ENCODE results near the gene ATP10B. TPM values are rescaled to one million over a fixed set of nuclear protein-coding genes. Genes with fewer than 3 reads are reported as not detected.

The ATP10B gene
- total RNA-seq, 6 experiments from 2014 or later = not detected

DNA sequence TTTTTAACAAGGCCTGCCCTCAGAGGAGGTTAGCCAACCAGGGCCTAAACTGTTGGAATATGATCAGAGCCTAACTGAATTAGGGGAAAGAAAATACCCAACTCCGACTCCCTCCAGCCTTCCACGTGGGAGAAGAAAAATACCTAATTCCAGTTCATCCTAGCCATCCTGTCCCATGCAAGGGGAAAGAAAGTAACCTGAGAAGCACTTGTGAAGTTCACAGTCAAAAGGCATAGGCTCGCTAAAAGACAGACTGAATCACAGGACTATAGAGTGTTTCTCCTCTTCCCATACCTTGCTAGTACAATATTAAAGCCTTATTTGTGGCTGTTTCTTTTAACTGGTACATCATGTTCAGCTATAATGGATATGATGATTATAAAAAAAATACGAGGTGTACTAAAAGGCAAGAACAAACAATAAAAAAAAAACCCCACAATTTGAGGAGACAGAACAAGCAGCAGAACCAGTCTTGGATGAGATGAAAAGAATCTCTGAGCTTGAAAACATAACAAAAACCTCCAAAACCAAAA lies 18.0 kb upstream of the ATP10B start:
- Mint-ChIP-seq H3K4me3 (no peak overlapping the region), H3K4me1 (ENCODE audit: low read depth) (no peaks in the 10 kb centered on the region), H3K9me3 (peaks cover 38% of the 10 kb centered on the region), H3K36me3 (ENCODE audit: low read depth) (no peaks in the 10 kb centered on the region), H3K27me3 (ENCODE audit: insufficient read depth) (no peaks in the 10 kb centered on the region), H3K27ac (no peak overlapping the region)
- TF ChIP-seq, protein P1, sequence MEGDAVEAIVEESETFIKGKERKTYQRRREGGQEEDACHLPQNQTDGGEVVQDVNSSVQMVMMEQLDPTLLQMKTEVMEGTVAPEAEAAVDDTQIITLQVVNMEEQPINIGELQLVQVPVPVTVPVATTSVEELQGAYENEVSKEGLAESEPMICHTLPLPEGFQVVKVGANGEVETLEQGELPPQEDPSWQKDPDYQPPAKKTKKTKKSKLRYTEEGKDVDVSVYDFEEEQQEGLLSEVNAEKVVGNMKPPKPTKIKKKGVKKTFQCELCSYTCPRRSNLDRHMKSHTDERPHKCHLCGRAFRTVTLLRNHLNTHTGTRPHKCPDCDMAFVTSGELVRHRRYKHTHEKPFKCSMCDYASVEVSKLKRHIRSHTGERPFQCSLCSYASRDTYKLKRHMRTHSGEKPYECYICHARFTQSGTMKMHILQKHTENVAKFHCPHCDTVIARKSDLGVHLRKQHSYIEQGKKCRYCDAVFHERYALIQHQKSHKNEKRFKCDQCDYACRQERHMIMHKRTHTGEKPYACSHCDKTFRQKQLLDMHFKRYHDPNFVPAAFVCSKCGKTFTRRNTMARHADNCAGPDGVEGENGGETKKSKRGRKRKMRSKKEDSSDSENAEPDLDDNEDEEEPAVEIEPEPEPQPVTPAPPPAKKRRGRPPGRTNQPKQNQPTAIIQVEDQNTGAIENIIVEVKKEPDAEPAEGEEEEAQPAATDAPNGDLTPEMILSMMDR (IDR thresholded peaks at IDR 0.05) = no peak
- DNase-seq = no peak

- Mint-ChIP-seq H3K27ac (no peak overlapping the region), H3K36me3 (ENCODE audit: low read depth) (no peaks in the 10 kb centered on the region), H3K4me3 (no peak overlapping the region), H3K27me3 (ENCODE audit: insufficient read depth) (no peaks in the 10 kb centered on the region), H3K4me1 (ENCODE audit: low read depth) (no peaks in the 10 kb centered on the region), H3K9me3 (peaks cover 49% of the 10 kb centered on the region)
- DNase-seq = no peak
- TF ChIP-seq, protein P1 (IDR thresholded peaks at IDR 0.05) = no peak
These were observed 16.0 kb upstream of the ATP10B start for GRCh38 chr5:160867976-160868375.

DNA sequence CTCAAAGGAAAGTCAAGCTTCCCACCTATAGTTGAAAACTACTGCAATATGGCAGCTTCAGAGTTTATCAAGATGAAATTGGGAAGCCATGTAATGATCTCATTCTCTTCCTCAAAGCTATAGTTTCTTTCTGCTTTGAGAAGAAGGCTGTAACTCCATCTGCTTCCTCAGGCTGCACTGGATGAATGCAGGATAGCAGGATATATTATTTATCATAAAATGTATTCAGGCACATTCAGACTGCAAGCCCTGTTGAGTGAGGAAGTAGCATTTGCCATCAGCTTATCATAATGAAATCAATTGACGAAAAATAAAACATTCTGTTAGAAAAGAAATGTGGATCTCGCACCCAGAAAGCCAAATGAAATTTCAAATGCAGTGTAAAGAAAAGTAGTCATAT lies 560 bp downstream of the ATP10B start:
- TF ChIP-seq, protein P1 (IDR thresholded peaks at IDR 0.05) = no peak
- Mint-ChIP-seq H3K36me3 (ENCODE audit: low read depth) (no peaks in the 10 kb centered on the region), H3K4me3 (no peak overlapping the region), H3K27me3 (ENCODE audit: insufficient read depth) (no peaks in the 10 kb centered on the region), H3K9me3 (no peaks in the 10 kb centered on the region; the same call in 1 of the 2 replicates), H3K4me1 (ENCODE audit: low read depth) (no peaks in the 10 kb centered on the region), H3K27ac (no peak overlapping the region)
- no peak for DNase-seq

GRCh38 chr5:160850421-160850820 lies 1.6 kb downstream of the ATP10B start:
- Mint-ChIP-seq H3K4me3 (no peak overlapping the region), H3K9me3 (no peaks in the 10 kb centered on the region), H3K27me3 (ENCODE audit: insufficient read depth) (no peaks in the 10 kb centered on the region), H3K27ac (no peak overlapping the region), H3K36me3 (ENCODE audit: low read depth) (no peaks in the 10 kb centered on the region), H3K4me1 (ENCODE audit: low read depth) (no peaks in the 10 kb centered on the region)
- TF ChIP-seq, protein P1 (IDR thresholded peaks at IDR 0.05) = no peak
- DNase-seq = no peak

- TF ChIP-seq, protein P1 (IDR thresholded peaks at IDR 0.05) = no peak
- Mint-ChIP-seq H3K4me1 (ENCODE audit: low read depth) (no peaks in the 10 kb centered on the region), H3K27ac (no peak overlapping the region), H3K27me3 (ENCODE audit: insufficient read depth) (no peaks in the 10 kb centered on the region), H3K4me3 (no peak overlapping the region), H3K36me3 (ENCODE audit: low read depth) (no peaks in the 10 kb centered on the region), H3K9me3 (no peaks in the 10 kb centered on the region; the same call in 1 of the 2 replicates)
- DNase-seq = no peak
These were observed 4.4 kb downstream of the ATP10B start for GRCh38 chr5:160847526-160848085.

Data from HFFc6 (cell line).